Measurements from ENCODE around the gene GRN.
"Not testable (repeated sequence)": the region's sequence is repeated elsewhere in the genome, so short reads cannot be mapped to it uniquely, and the experiment has no call there.

The GRN gene

DNA sequence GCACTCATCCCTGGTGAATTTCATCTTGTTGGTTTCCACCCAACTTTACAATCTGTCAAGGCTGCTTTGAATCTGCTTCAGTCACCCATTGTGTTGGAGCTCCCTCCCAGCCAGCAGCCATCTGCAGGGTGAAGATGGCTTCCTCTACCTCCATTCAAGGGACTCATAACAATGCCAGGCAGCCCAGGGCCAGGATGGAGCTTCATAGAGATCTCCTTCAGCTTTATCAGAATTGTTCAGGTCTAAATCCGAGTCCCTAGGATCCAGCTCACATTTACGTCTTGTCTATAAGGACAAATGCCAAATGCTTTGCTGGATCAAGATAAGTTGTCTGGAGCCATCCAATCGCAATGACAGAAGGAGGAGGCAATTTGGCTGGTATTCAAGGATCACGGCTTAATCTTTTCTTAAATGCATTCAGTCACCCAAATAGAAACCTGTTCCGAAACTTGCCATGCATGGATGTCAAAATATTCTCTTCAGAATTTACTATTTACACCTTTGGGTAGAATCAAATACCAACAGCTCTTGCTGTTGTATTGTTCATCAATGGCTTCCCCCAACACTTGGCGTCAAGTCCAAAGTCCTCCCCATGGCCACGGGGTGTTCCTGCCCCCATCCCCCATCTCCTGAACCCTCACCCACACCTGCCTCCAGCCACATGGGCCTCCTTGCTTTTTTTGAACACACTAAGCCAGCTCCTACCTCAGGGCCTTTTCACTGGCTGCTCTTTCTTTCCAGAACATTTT lies 22.3 kb downstream of the GRN start:
- peak overlapping the region in 2 of 3 experiments; percentile 5 to 45 for H3K27ac Mint-ChIP-seq
- H3K27me3 Mint-ChIP-seq (ENCODE audit: low read depth): peaks cover 23% of the 10 kb centered on the region
- no peaks in the 10 kb centered on the region for H3K36me3 Mint-ChIP-seq (ENCODE audit: low read depth)
- no peaks in the 10 kb centered on the region for H3K9me3 Mint-ChIP-seq
- H3K4me1 Mint-ChIP-seq: peaks cover 15% of the 10 kb centered on the region
- H3K4me3 Mint-ChIP-seq: peak overlapping the region; percentile 29 to 67 (median 39)
- no peak for TF ChIP-seq CTCF (IDR thresholded peaks at IDR 0.05; ENCODE audit: unreplicated experiment in 3 of 3)

- not testable (repeated sequence) for H3K27ac Mint-ChIP-seq; H3K9me3 Mint-ChIP-seq; H3K36me3 Mint-ChIP-seq (ENCODE audit: low read depth)
- H3K4me3 Mint-ChIP-seq: peak overlapping the region in 2 of 3 experiments; percentile 47 to 50
- peaks cover 15% of the 10 kb centered on the region for H3K4me1 Mint-ChIP-seq
- H3K27me3 Mint-ChIP-seq (ENCODE audit: low read depth): peaks cover 29% of the 10 kb centered on the region
These were observed 23.5 kb downstream of the GRN start for GRCh38 chr17:44368391-44369243.

DNA sequence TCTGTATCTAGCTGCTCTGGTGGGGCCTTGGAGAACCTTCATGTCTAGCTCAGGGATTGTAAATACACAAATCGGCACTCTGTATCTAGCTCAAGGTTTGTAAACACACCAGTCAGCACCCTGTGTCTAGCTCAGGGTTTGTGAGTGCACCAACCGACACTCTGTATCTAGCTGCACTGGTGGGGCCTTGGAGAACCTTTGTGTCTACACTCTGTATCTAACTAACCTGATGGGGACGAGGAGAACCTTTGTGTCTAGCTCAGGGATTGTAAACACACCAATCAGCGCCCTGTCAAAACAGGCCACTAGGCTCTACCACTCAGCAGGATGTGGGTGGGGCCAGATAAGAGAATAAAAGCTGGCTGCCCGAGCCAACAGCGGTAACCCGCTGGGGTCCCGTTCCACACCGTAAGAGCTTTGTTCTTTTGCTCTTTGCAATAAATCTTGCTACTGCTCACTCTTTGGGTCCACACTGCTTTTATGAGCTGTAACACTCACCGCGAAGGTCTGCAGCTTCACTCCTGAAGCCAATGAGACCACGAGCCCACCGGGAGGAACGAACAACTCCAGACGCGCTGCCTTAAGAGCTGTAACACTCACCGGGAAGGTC lies 24.4 kb downstream of the GRN start:
- peak overlapping the region in 2 of 3 experiments; percentile 48 to 74 for H3K27ac Mint-ChIP-seq
- not testable (repeated sequence) for H3K9me3 Mint-ChIP-seq; H3K36me3 Mint-ChIP-seq (ENCODE audit: low read depth)
- peaks cover 30% of the 10 kb centered on the region for H3K27me3 Mint-ChIP-seq (ENCODE audit: low read depth)
- peaks cover 15% of the 10 kb centered on the region for H3K4me1 Mint-ChIP-seq
- peak overlapping the region in 1 of 3 experiments; percentile 16 for H3K4me3 Mint-ChIP-seq

- Mint-ChIP-seq H3K27me3 (ENCODE audit: low read depth) (peaks cover 29% of the 10 kb centered on the region), H3K27ac (no peak overlapping the region), H3K4me3 (no peak overlapping the region), H3K9me3 (no peaks in the 10 kb centered on the region), H3K36me3 (ENCODE audit: low read depth) (no peaks in the 10 kb centered on the region), H3K4me1 (peaks cover 19% of the 10 kb centered on the region)
- TF ChIP-seq CTCF (IDR thresholded peaks at IDR 0.05; ENCODE audit: unreplicated experiment in 3 of 3): no peak
These were observed 26.9 kb downstream of the GRN start for GRCh38 chr17:44372036-44372435.

DNA sequence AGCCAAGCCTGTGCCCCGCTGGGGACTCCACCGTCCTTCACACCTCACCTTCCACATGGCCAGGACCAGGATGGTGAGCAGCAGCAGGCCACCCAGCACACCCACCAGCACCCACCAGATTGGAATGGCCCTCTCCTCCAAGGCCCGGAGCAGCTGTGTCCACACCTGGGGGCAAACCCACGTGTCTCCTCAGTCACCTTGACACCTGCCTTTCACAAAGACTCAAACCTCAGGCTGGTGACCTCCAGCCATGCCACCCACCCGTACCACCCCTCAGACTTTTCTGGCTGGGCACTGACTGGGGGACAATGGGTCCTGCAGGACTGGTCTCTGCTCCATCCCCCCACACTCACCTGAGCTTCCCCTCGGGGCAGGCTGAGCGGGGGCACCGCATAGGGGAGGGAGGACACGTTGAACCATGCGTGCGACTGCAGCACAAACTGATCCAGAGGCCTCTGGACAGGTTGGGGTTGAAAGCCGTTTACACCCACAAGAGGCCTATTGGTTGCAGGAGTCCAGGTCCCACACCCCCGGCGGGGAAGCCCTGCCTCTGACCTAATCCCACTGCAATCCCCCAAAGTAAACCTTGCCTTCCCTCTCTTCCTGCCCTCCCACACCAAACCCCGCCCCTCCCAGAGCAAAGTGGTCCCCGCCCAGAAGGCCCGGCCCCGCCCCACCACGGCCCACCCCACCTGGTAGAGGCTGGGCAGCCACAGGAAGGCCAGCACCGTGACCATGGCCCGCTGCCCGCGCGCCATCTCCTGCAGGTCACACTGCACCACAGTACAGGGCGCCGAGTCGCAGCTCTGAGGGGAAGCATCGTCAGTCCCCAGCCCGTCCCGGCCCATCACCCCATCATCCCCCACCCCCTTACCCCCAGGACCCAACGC lies 29.4 kb downstream of the GRN start:
- Mint-ChIP-seq H3K27me3 (ENCODE audit: low read depth) (peaks cover 22% of the 10 kb centered on the region), H3K27ac (no peak overlapping the region), H3K9me3 (no peaks in the 10 kb centered on the region), H3K4me3 (no peak overlapping the region), H3K36me3 (ENCODE audit: low read depth) (no peaks in the 10 kb centered on the region), H3K4me1 (peaks cover 9% of the 10 kb centered on the region)
- no peak for TF ChIP-seq CTCF (IDR thresholded peaks at IDR 0.05; ENCODE audit: unreplicated experiment in 3 of 3)

GRCh38 chr17:44375196-44376017 lies 30.3 kb downstream of the GRN start:
- Mint-ChIP-seq H3K27ac (no peak overlapping the region), H3K9me3 (no peaks in the 10 kb centered on the region), H3K36me3 (ENCODE audit: low read depth) (no peaks in the 10 kb centered on the region), H3K4me1 (peaks cover 4% of the 10 kb centered on the region), H3K27me3 (ENCODE audit: low read depth) (peaks cover 22% of the 10 kb centered on the region), H3K4me3 (no peak overlapping the region)
- no peak for TF ChIP-seq CTCF (IDR thresholded peaks at IDR 0.05; ENCODE audit: unreplicated experiment in 3 of 3)

Data from nephron (organoid).